ENCODE results near the gene MYO1C.
"Not testable (repeated sequence)": the region's sequence is repeated elsewhere in the genome, so short reads cannot be mapped to it uniquely, and the experiment has no call there.

Gene MYO1C

DNA sequence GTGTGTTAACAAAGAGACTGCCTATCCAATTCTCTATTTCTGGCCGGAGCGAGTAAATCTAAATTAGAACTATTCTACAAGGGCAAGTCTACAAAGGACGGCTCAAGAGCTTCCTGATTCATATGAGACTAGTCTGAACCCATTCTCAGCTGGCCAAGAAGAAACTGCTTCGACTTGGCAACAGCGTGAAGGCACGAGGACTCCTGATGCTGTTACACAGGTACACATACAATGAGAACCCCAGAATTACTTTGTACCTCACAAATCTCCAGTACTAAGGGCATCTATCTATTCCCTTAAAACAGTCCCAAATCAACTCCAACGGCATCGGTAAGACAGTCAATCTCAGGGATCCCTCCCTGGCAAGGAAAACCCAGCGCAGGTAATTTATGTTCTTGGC is 37.9 kb downstream of the MYO1C start:
- CTCF ChIA-PET, result interaction anchor here (1.5 kb wide), 1 partner anchor 89 kb away, joined by 4 read pairs; no protein-coding TSS in a partner anchor
- DNase-seq, result no peak
- peaks cover 34% of the 10 kb centered on the region for H3K27me3 Mint-ChIP-seq
- H3K36me3 Mint-ChIP-seq, result peaks cover 11% of the 10 kb centered on the region
- peak overlapping the region; percentile 91 for H3K27ac Mint-ChIP-seq
- peaks cover 45% of the 10 kb centered on the region for H3K4me1 Mint-ChIP-seq
- no peaks in the 10 kb centered on the region for H3K9me3 Mint-ChIP-seq
- peak overlapping the region; percentile 91 for H3K4me3 Mint-ChIP-seq

GRCh38 chr17:1453694-1454093 is 38.8 kb downstream of the MYO1C start:
- DNase-seq, H3K9me3 Mint-ChIP-seq: not testable (repeated sequence)
- CTCF ChIA-PET, result interaction anchor here (1.5 kb wide), 1 partner anchor 88 kb away, joined by 4 read pairs; no protein-coding TSS in a partner anchor
- Mint-ChIP-seq H3K27ac (peak overlapping the region; percentile 28), H3K4me1 (peaks cover 53% of the 10 kb centered on the region), H3K36me3 (peaks cover 19% of the 10 kb centered on the region), H3K27me3 (peaks cover 26% of the 10 kb centered on the region), H3K4me3 (peak overlapping the region; percentile 38)

DNA sequence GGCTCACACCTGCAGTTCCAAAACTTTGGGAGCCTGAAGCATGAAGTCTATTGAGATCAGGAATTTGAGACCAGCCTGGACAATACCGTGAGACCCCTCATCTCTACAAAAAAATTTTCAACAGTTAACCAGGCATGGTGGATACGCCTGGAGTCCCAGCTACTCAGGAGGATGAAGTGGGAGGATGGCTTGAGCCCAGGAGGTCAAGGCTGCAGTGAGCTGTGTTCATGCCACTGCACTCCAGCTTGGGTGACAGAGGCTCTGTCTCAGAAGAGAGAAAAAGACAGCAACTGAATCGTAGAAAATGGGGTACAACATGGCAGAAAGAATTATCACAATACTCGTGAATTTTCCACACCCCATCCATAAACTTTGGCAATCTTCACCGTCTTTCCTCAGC is 39.6 kb downstream of the MYO1C start:
- no peak for DNase-seq
- Mint-ChIP-seq H3K27ac (no peak overlapping the region), H3K36me3 (peaks cover 19% of the 10 kb centered on the region), H3K9me3 (no peaks in the 10 kb centered on the region), H3K27me3 (peaks cover 17% of the 10 kb centered on the region), H3K4me1 (peaks cover 60% of the 10 kb centered on the region), H3K4me3 (no peak overlapping the region)
- CTCF ChIA-PET, result interaction anchor here (1.3 kb wide), 1 partner anchor 87 kb away, joined by 3 read pairs; no protein-coding TSS in a partner anchor

DNA sequence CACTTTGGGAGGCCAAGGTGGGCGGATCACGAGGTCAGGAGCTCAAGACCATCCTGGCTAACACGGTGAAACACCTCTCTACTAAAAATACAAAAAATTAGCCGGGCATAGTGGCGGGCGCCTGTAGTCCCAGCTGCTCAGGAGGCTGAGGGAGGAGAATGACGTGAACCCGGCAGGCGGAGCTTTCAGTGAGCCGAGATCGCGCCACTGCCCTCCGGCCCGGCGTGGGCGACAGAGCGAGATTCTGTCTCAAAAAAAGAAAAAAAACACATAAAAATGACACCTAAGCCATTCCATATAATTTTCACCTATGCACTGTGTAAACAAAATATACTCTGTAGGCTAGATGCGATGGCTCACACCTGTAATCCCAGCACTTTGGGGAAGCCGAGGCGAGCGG is 42.2 kb downstream of the MYO1C start:
- CTCF ChIA-PET, result interaction anchor here (0.9 to 2.5 kb wide), 2 partner anchors 60 to 85 kb away, joined by 3 to 9 read pairs; no protein-coding TSS in a partner anchor
- not testable (repeated sequence) for H3K27me3 Mint-ChIP-seq, H3K9me3 Mint-ChIP-seq, H3K4me3 Mint-ChIP-seq, H3K27ac Mint-ChIP-seq, DNase-seq
- H3K4me1 Mint-ChIP-seq, result peaks cover 68% of the 10 kb centered on the region
- peaks cover 21% of the 10 kb centered on the region for H3K36me3 Mint-ChIP-seq

GRCh38 chr17:1449412-1449967 is 43.0 kb downstream of the MYO1C start:
- H3K27ac Mint-ChIP-seq, result no peak overlapping the region
- H3K27me3 Mint-ChIP-seq, result no peaks in the 10 kb centered on the region
- peaks cover 18% of the 10 kb centered on the region for H3K36me3 Mint-ChIP-seq
- no peak overlapping the region for H3K4me3 Mint-ChIP-seq
- H3K9me3 Mint-ChIP-seq, result no peaks in the 10 kb centered on the region
- CTCF ChIA-PET, result interaction anchor here (0.9 to 2.5 kb wide), 2 partner anchors 61 to 84 kb away, joined by 3 to 9 read pairs; no protein-coding TSS in a partner anchor
- peaks cover 60% of the 10 kb centered on the region for H3K4me1 Mint-ChIP-seq
- no peak for DNase-seq

DNA sequence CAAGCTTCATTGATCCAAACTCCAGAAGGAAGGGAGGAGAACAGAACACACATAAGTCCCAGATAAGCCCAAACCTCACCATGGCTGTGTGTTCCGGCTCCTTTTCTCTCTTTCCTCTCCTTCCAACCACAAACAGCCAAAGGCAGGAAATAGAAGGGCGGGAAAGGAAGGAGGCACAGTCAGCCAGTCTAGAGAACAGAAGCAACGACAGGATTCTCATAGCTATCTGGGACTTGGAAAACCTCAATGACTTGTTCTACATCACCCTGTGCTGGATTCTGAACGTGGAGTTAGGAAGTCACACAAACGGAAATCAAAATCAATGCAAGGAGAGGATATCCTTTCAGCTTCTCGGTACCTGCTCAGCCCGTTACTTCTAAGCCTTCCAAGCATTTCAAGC is 45.4 kb downstream of the MYO1C start:
- Mint-ChIP-seq H3K4me3 (peak overlapping the region; percentile 35), H3K4me1 (peaks cover 39% of the 10 kb centered on the region), H3K27me3 (no peaks in the 10 kb centered on the region), H3K9me3 (no peaks in the 10 kb centered on the region), H3K36me3 (peaks cover 13% of the 10 kb centered on the region), H3K27ac (peak overlapping the region; percentile 55)
- DNase-seq, result no peak
- CTCF ChIA-PET, result no interaction called here

DNA sequence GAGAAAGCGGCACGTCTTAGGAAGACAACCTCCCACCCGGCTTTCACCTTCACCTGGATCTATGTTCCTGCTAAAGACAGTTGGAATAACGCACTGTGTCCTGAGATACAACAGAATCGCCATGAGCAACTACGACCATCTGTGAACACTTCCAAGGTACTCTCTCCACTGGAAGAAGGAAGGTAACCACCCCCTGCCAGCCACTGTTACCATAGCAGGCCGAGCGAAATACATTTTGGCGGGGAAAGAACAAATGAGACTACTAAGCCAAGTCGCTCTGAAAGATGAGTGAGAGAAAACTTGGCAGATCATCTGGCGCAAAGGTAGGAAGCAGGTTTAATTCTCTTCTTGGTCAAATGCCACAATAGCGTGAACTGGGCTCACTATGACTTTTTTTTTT is 46.3 kb downstream of the MYO1C start:
- no peaks in the 10 kb centered on the region for H3K9me3 Mint-ChIP-seq
- peaks cover 12% of the 10 kb centered on the region for H3K36me3 Mint-ChIP-seq
- CTCF ChIA-PET, result no interaction called here
- H3K27ac Mint-ChIP-seq, result peak overlapping the region; percentile 7
- peaks cover 34% of the 10 kb centered on the region for H3K4me1 Mint-ChIP-seq
- no peak overlapping the region for H3K4me3 Mint-ChIP-seq
- no peak for DNase-seq
- no peaks in the 10 kb centered on the region for H3K27me3 Mint-ChIP-seq

GRCh38 chr17:1445695-1446094 is 46.8 kb downstream of the MYO1C start:
- Mint-ChIP-seq H3K27ac (peak overlapping the region; percentile 7), H3K36me3 (peaks cover 12% of the 10 kb centered on the region), H3K4me1 (peaks cover 34% of the 10 kb centered on the region)
- H3K27me3 Mint-ChIP-seq, DNase-seq, H3K4me3 Mint-ChIP-seq, H3K9me3 Mint-ChIP-seq, CTCF ChIA-PET: not testable (repeated sequence)

DNA sequence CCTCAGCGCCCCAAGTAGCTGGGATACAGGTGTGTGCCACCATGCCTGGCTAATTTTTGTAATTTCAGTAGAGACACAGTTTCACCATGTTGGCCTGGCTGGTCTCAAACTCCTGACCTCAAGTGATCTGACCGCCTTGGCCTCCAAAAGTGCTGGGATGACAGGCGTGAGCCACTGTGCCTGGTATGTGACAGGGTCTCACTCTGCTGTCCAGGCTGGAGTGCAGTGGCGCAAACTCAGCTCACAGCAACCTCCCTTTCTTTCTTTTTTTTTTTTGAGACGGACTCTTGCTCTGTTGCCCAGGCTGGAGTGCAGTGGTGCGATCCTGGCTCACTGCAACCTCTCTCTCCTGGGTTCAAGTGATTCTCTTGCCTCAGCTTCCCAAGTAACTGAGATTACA is 49.8 kb downstream of the MYO1C start:
- peaks cover 17% of the 10 kb centered on the region for H3K4me1 Mint-ChIP-seq
- H3K27ac Mint-ChIP-seq, H3K36me3 Mint-ChIP-seq, H3K4me3 Mint-ChIP-seq, DNase-seq, H3K27me3 Mint-ChIP-seq, H3K9me3 Mint-ChIP-seq, CTCF ChIA-PET: not testable (repeated sequence)

GRCh38 chr17:1442187-1442586 is 50.3 kb downstream of the MYO1C start:
- CTCF ChIA-PET, result no interaction called here
- peaks cover 12% of the 10 kb centered on the region for H3K4me1 Mint-ChIP-seq
- H3K27me3 Mint-ChIP-seq, result no peaks in the 10 kb centered on the region
- H3K36me3 Mint-ChIP-seq, result peaks cover 6% of the 10 kb centered on the region
- H3K27ac Mint-ChIP-seq, result no peak overlapping the region
- H3K4me3 Mint-ChIP-seq, result no peak overlapping the region
- no peaks in the 10 kb centered on the region for H3K9me3 Mint-ChIP-seq
- no peak for DNase-seq

- Mint-ChIP-seq H3K4me3 (no peak overlapping the region), H3K27ac (no peak overlapping the region), H3K9me3 (no peaks in the 10 kb centered on the region), H3K4me1 (peaks cover 2% of the 10 kb centered on the region), H3K36me3 (peaks cover 16% of the 10 kb centered on the region), H3K27me3 (no peaks in the 10 kb centered on the region)
- DNase-seq, result no peak
- CTCF ChIA-PET, result no interaction called here
Measured at GRCh38 chr17:1440921-1441320, 51.6 kb downstream of the MYO1C start.

DNA sequence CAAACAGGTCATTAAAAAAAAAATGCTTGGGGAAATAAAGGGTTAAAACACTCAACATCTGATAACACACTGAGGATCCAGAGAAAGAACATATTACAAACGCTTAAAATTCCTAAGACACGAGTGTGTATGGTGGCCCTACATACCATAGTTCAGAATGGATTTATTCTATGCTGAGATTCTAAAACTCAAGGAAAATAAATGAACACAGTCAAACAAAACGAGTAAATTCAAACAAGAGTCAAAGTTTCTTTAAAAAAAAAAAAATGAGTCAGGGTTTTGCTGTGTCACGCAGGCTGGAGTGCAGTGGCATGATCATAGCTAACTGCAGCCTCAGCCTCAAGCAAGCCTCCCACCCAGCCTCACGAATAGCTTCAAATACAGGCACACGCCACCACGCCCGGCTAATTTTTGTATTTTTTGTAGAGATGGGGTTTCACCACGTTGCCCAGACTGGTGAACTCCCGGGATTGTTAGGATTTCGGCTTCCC is 53.8 kb downstream of the MYO1C start:
- no peaks in the 10 kb centered on the region for H3K27me3 Mint-ChIP-seq
- no peak for DNase-seq
- no peaks in the 10 kb centered on the region for H3K4me1 Mint-ChIP-seq
- no peak overlapping the region for H3K27ac Mint-ChIP-seq
- no peaks in the 10 kb centered on the region for H3K9me3 Mint-ChIP-seq
- CTCF ChIA-PET, result no interaction called here
- peaks cover 35% of the 10 kb centered on the region for H3K36me3 Mint-ChIP-seq
- no peak overlapping the region for H3K4me3 Mint-ChIP-seq

DNA sequence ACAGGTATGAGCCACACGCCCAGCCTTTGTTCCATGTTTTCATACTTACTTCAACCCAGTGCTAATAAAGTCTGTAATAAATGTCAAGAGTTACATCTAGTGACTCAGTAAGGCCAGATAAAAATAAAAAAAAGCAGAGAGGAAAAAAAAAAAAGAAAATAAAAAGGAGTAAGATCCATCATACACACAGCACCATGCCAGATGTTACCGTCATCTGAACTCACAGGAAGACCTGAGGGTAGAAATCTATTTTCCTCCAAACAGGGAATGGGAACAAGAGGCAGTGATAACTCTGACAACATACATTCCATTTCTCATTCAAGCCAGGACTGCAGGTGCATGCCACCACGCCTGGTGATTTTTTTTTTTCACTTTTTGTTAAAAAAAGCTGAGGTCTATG is 57.2 kb downstream of the MYO1C start:
- H3K27me3 Mint-ChIP-seq, result no peaks in the 10 kb centered on the region
- CTCF ChIA-PET, result no interaction called here
- H3K4me1 Mint-ChIP-seq, result peaks cover 5% of the 10 kb centered on the region
- no peak overlapping the region for H3K4me3 Mint-ChIP-seq
- no peaks in the 10 kb centered on the region for H3K9me3 Mint-ChIP-seq
- no peak for DNase-seq
- no peak overlapping the region for H3K27ac Mint-ChIP-seq
- peaks cover 51% of the 10 kb centered on the region for H3K36me3 Mint-ChIP-seq

DNA sequence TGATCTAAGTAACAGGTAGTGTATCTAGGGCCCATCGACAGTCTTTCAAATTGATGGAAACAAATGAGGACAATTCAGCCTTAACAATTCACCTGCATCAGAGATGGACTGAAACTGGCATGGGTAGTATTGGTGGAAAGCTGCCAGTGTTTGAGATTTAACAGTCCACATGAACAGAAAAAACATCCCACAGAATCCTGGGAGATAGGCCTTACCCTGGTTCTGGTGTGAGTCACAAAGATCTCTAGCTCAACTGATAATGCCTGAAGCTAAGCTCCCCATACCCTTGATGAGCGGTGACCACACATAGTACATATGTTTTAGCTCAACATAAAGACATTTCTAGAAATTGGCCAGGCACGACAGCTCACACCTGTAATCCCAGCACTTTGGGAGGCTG is 58.3 kb downstream of the MYO1C start:
- H3K4me3 Mint-ChIP-seq, result no peak overlapping the region
- no peak overlapping the region for H3K27ac Mint-ChIP-seq
- no peaks in the 10 kb centered on the region for H3K27me3 Mint-ChIP-seq
- CTCF ChIA-PET, result interaction anchor here (0.5 to 0.8 kb wide), 2 partner anchors 25 to 137 kb away, joined by 3 read pairs; no protein-coding TSS in a partner anchor
- DNase-seq, result no peak
- no peaks in the 10 kb centered on the region for H3K9me3 Mint-ChIP-seq
- peaks cover 49% of the 10 kb centered on the region for H3K36me3 Mint-ChIP-seq
- peaks cover 5% of the 10 kb centered on the region for H3K4me1 Mint-ChIP-seq

DNA sequence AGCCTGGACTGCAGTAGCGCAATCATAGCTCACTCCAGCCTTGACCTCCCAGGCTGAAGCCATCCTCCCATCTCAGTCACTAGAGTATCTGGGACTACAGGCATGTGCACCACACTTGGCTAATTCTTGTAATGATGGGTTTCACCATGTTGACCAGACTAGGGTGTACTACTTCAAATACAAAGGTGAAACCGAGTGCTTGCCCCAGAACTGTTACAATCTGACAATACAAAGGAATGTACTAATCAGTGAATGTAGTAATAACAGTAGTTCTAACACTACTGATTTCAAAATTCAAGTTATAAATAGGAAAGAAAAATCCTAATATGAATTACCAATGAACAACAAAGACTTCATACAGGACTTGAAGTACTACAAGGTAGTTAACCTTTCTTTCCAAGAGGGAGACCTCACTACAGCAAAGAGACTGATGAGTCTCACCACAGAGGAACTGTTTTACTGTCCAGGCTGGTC is 60.8 kb downstream of the MYO1C start:
- no peaks in the 10 kb centered on the region for H3K27me3 Mint-ChIP-seq
- H3K4me1 Mint-ChIP-seq, result peaks cover 5% of the 10 kb centered on the region
- no peak overlapping the region for H3K4me3 Mint-ChIP-seq
- H3K9me3 Mint-ChIP-seq, result no peaks in the 10 kb centered on the region
- DNase-seq, result no peak
- CTCF ChIA-PET, result no interaction called here
- H3K36me3 Mint-ChIP-seq, result peaks cover 42% of the 10 kb centered on the region
- H3K27ac Mint-ChIP-seq, result no peak overlapping the region
